ENCODE results near the gene HSD17B1. TPM values are rescaled to one million over a fixed set of nuclear protein-coding genes. Genes with fewer than 3 reads are reported as not detected.

Gene HSD17B1
- total RNA-seq, 1 donor from 2014 or later = 1.2 TPM

DNA sequence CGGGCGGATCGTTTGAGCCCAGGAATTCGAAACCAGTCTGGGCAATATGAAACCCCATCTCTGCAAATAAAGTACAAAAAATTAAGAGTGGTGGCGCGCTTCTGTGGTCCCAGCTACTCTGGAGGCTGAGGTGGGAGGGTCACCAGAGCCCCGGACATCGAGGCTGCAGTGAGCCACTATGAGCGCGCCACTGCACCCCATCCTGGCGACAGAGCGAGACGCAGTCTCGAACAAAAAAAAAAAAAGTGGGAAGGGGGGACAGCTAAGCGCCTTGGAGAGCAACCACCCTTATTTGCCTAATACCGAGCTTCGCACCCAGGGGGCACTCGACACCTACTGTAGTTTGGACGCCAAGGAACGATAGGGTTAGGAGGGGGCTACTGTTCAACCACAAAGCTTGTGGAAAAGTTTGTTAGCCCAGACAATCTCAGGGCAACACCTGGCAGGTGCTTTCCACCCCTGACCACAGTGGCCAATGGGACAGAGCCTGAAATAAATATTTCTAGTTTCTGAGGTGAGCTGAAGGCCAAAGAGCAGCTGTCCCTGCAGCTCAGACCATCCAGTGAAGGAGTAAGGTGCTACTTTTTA is 25.7 kb downstream of the HSD17B1 start:
- Mint-ChIP-seq H3K27ac (peak overlapping the region; percentile 97), H3K36me3 (ENCODE audit: low read depth) (peaks cover 63% of the 10 kb centered on the region), H3K4me3 (peak overlapping the region; percentile 95), H3K27me3 (no peaks in the 10 kb centered on the region), H3K9me3 (no peaks in the 10 kb centered on the region), H3K4me1 (peaks cover 38% of the 10 kb centered on the region)
- intact Hi-C loops (cut with micrococcal nuclease) = loop anchor here (1.0 to 2.0 kb wide), 9 partner anchors 24 to 420 kb away; partner anchors contain the start of genes BECN1, RETREG3, RPL27 and TUBG1
- ATAC-seq (ENCODE audit: low read depth) (peak; percentile 55), DNase-seq (peak; percentile 61)
- TF ChIP-seq, protein P1, sequence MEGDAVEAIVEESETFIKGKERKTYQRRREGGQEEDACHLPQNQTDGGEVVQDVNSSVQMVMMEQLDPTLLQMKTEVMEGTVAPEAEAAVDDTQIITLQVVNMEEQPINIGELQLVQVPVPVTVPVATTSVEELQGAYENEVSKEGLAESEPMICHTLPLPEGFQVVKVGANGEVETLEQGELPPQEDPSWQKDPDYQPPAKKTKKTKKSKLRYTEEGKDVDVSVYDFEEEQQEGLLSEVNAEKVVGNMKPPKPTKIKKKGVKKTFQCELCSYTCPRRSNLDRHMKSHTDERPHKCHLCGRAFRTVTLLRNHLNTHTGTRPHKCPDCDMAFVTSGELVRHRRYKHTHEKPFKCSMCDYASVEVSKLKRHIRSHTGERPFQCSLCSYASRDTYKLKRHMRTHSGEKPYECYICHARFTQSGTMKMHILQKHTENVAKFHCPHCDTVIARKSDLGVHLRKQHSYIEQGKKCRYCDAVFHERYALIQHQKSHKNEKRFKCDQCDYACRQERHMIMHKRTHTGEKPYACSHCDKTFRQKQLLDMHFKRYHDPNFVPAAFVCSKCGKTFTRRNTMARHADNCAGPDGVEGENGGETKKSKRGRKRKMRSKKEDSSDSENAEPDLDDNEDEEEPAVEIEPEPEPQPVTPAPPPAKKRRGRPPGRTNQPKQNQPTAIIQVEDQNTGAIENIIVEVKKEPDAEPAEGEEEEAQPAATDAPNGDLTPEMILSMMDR (IDR thresholded peaks at IDR 0.05) = peak; percentile 33
- POLR2A ChIA-PET = interaction anchor here (0.6 to 4.6 kb wide), 45 partner anchors 8 to 1346 kb away, joined by 3 to 62 read pairs (median 5); partner anchors contain the start of genes BECN1, COA3, MLX and NAGLU
- CTCF ChIA-PET = interaction anchor here (0.5 to 3.6 kb wide), 52 partner anchors 8 to 420 kb away, joined by 3 to 53 read pairs (median 5); partner anchors contain the start of genes BECN1, CNTNAP1, NAGLU and PSME3

DNA sequence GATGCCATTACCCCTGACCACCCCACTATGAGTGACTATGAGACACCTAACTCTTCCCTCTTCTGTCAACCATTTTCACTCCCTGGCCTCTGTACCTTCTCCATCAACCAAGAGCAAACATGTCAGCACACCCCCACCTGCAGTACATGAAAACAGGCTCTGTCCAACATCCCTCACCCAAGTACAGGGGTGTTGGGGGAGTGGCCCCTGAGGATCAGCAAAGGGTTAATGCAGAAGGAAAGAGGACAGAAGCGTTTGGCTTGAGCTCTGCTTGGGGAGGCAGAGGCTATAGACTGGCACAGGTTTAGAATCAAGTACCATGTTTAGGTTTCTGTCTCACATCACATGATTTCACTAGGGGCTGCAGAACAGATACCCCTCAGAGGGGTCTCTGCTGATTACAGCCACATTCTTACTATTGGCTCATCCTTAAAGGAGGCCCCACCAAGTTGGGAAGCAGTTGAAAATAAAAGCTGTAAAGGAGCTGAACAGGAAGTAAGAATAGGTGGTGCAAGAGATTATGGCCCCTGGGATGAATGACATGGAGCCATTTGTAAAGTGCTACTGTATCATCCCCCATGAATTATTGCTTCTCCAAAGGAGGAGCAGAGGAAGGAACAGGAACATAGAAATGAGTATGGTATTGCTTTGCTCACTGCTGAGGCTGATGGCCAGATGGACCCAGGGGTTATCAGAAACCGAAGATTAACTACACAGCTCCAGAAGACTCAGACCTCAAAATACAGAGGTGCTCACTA is 27.2 kb downstream of the HSD17B1 start:
- peak overlapping the region; percentile 59 for H3K27ac Mint-ChIP-seq
- TF ChIP-seq, protein P1 (IDR thresholded peaks at IDR 0.05) = no peak
- peaks cover 69% of the 10 kb centered on the region for H3K36me3 Mint-ChIP-seq (ENCODE audit: low read depth)
- H3K4me1 Mint-ChIP-seq = peaks cover 38% of the 10 kb centered on the region
- no peaks in the 10 kb centered on the region for H3K27me3 Mint-ChIP-seq
- no peaks in the 10 kb centered on the region for H3K9me3 Mint-ChIP-seq
- no peak for DNase-seq
- ATAC-seq (ENCODE audit: low read depth) = no peak
- ChIA-PET POLR2A (interaction anchor here (0.5 to 4.6 kb wide), 2 partner anchors 22 to 26 kb away, joined by 3 to 29 read pairs; no protein-coding TSS in a partner anchor), CTCF (interaction anchor here (1.2 to 3.6 kb wide), 2 partner anchors 29 to 184 kb away, joined by 4 to 32 read pairs; partner anchors contain the start of genes RETREG3 and TUBG1)
- intact Hi-C loops (cut with micrococcal nuclease) = loop anchor here (2.0 kb wide), 1 partner anchor 127 kb away; no protein-coding TSS in a partner anchor
- no peak overlapping the region for H3K4me3 Mint-ChIP-seq

DNA sequence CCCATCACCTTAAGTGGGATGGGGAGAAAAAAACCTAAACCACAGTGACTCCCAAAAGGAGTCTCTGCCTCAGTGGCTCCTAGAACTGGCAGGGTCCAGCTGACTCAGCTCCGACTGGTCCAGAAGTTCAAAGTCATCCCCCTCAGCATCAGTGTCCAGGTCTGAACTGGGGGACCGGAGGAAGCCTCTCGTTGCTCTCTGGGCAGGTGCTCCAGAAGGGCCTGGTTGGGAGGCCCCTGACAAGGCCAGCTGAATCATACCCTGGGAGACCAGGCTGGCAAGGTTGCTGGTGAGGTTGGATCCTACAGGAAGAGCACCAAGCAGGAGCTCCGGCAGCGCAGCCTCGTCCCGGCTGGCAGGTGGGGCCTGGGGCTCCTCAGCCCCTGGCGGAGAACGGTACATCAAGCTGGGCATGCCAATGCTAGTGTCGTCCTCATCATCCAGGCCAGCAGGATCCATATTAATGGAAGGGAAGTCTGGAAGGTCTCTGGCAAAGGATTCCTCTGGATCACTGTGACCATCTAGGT is 29.1 kb downstream of the HSD17B1 start:
- Mint-ChIP-seq H3K27me3 (no peaks in the 10 kb centered on the region), H3K4me1 (peaks cover 42% of the 10 kb centered on the region), H3K36me3 (ENCODE audit: low read depth) (peaks cover 80% of the 10 kb centered on the region), H3K4me3 (no peak overlapping the region), H3K9me3 (no peaks in the 10 kb centered on the region), H3K27ac (peak overlapping the region; percentile 30)
- intact Hi-C loops (cut with micrococcal nuclease) = no loop called here
- POLR2A ChIA-PET = interaction anchor here (0.5 kb wide), 1 partner anchor 161 kb away, joined by 4 read pairs; no protein-coding TSS in a partner anchor
- TF ChIP-seq, protein P1 (IDR thresholded peaks at IDR 0.05) = no peak
- ATAC-seq (ENCODE audit: low read depth) (no peak), DNase-seq (no peak)
- CTCF ChIA-PET = interaction anchor here (0.6 to 1.3 kb wide), 2 partner anchors 98 to 182 kb away, joined by 3 to 4 read pairs; no protein-coding TSS in a partner anchor

DNA sequence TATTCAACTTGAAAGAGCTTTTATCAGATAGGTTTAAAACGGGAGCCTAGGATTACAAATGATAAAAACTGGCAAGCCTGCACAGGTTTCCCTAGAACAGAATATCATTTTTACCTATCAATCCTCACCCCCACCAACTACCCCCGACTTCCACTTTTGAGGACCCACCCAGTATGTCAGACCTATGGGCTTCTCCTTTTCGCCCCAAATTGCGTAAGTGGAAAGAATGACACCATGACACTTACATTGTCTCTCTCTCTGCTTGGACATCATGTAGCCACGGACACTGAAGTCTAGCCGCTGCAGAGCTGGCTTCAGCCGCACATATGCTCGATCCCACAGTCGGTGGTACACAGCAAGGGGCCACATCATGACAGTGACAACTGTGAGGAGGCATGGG is 32.2 kb downstream of the HSD17B1 start:
- ChIA-PET POLR2A (no interaction called here), CTCF (interaction anchor here (1.2 kb wide), 1 partner anchor 179 kb away, joined by 3 read pairs; no protein-coding TSS in a partner anchor)
- ATAC-seq (ENCODE audit: low read depth) = no peak
- peak overlapping the region; percentile 46 for H3K27ac Mint-ChIP-seq
- H3K9me3 Mint-ChIP-seq = no peaks in the 10 kb centered on the region
- TF ChIP-seq, protein P1 (IDR thresholded peaks at IDR 0.05) = no peak
- DNase-seq = no peak
- H3K4me3 Mint-ChIP-seq = no peak overlapping the region
- H3K36me3 Mint-ChIP-seq (ENCODE audit: low read depth) = peaks cover 93% of the 10 kb centered on the region
- no peaks in the 10 kb centered on the region for H3K27me3 Mint-ChIP-seq
- peaks cover 31% of the 10 kb centered on the region for H3K4me1 Mint-ChIP-seq
- intact Hi-C loops (cut with micrococcal nuclease) = no loop called here
